Epithelial cell of esophagus (primary cell): ENCODE measurements around the gene UCK2.

ENCODE experiments used
- DNase-seq: peaks from one replicate; pipeline ENCODE4 v3.0.0; 2010; ENCODE audit warnings: low read depth
- H3K4me3 ChIP-seq: 2 replicates; pipeline ENCODE4 v1.5.1; 2011; ENCODE audit warnings: mild to moderate bottlenecking, low read length, control low read depth
- CTCF ChIP-seq: IDR thresholded peaks from 2 replicates; pipeline ENCODE4 v1.5.1; 2011; ENCODE audit warnings: low read depth, mild to moderate bottlenecking, low read length, control low read depth, inconsistent platforms; ENCODE audit not compliant: insufficient read depth; ENCODE audit errors: missing control alignments

The UCK2 gene

GRCh38 chr1:165875604-165876003 is 48.2 kb downstream of the UCK2 start:
- TF ChIP-seq CTCF: no peak
- H3K4me3 ChIP-seq: no peak overlapping the region
- no peak for DNase-seq

- no peak overlapping the region for H3K4me3 ChIP-seq
- no peak for DNase-seq
- TF ChIP-seq CTCF: no peak
These were observed 48.7 kb downstream of the UCK2 start for GRCh38 chr1:165876121-165876520.

GRCh38 chr1:165877411-165877810 is 50.0 kb downstream of the UCK2 start:
- H3K4me3 ChIP-seq: no peak overlapping the region
- TF ChIP-seq CTCF: no peak
- no peak for DNase-seq

- no peak for TF ChIP-seq CTCF
- no peak overlapping the region for H3K4me3 ChIP-seq
- no peak for DNase-seq
These were observed 50.6 kb downstream of the UCK2 start for GRCh38 chr1:165877940-165878556.

- DNase-seq: no peak
- TF ChIP-seq CTCF: no peak
- H3K4me3 ChIP-seq: no peak overlapping the region
These were observed 52.5 kb downstream of the UCK2 start for GRCh38 chr1:165879946-165880345.

GRCh38 chr1:165880993-165881392 is 53.6 kb downstream of the UCK2 start:
- TF ChIP-seq CTCF: no peak
- no peak for DNase-seq
- H3K4me3 ChIP-seq: no peak overlapping the region

GRCh38 chr1:165882168-165882837 is 54.9 kb downstream of the UCK2 start:
- no peak for DNase-seq
- TF ChIP-seq CTCF: no peak
- no peak overlapping the region for H3K4me3 ChIP-seq
